Measurements from ENCODE around the gene ARSB.
"Not testable (repeated sequence)": the region's sequence is repeated elsewhere in the genome, so short reads cannot be mapped to it uniquely, and the experiment has no call there.

Gene ARSB

GRCh38 chr5:78744951-78745534 lies 240.1 kb downstream of the ARSB start:
- DNase-seq: no peak

GRCh38 chr5:78741019-78741418 lies 244.1 kb downstream of the ARSB start:
- DNase-seq: no peak

DNA sequence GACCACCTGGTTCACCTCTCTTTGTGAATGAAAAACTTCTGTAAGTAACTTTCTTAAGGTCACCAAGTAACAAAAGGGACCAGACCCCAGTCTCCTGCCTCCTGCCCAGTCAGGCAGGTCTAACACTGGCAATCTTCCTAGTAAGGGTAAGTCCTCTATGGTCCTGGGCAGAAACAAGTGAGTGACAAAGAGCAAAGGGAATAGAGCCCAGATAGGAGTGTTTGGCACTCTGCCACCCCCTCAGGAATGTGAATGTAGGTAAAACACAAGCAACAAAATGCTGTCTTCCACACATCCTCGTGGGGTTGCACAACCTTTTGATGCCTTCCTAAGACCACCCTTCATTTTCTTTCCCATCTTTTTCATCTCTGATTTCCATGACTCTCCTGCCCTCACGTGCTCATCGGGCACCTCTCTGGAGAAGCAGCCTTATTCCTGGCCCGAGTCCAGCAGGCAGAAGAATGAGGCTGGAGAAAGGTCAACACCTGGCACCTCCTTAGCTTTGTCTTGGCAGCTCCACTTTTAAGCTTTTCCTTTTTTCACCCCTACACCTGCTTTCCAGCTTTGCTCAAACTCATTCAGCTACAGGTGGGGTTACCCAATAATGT lies 246.3 kb downstream of the ARSB start:
- no peak for DNase-seq

DNA sequence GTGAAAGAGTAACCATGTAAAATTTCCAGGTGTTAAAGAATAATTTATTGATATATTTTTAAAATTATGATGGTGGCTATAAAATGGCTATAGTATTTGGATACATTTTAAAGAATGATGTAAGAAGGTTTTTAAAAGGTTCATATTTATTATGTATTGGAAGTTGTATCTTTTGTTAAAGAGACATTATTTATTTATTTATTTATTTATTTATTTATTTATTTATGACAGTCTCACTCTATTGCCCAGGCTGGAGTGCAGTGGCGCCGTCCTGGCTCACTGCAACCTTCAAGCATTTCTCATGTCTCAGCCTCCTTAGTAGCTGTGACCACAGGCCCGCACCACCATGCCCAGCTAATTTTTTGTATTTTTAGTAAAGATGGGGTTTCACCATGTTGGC lies 247.0 kb downstream of the ARSB start:
- no peak for DNase-seq

GRCh38 chr5:78735834-78736463 lies 249.2 kb downstream of the ARSB start:
- DNase-seq: no peak

DNA sequence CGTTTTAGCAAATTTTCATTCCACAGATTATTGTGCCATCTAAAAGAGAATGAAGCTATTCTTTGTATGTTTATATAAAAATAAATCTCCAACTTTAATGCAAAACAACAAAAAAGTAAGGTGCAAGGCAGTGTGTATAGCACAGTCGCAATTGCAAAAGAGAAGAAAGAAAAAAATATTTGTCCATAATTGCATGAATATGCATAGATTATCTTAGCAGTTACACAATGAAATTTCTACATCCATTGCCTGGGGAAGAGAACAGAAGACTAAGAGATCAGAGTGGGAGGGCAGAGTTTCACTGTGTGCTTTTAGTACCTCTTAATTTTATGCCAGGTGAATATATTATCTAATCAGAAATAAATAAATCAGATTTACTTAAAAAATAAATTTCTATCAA lies 250.2 kb downstream of the ARSB start:
- no peak for DNase-seq

DNA sequence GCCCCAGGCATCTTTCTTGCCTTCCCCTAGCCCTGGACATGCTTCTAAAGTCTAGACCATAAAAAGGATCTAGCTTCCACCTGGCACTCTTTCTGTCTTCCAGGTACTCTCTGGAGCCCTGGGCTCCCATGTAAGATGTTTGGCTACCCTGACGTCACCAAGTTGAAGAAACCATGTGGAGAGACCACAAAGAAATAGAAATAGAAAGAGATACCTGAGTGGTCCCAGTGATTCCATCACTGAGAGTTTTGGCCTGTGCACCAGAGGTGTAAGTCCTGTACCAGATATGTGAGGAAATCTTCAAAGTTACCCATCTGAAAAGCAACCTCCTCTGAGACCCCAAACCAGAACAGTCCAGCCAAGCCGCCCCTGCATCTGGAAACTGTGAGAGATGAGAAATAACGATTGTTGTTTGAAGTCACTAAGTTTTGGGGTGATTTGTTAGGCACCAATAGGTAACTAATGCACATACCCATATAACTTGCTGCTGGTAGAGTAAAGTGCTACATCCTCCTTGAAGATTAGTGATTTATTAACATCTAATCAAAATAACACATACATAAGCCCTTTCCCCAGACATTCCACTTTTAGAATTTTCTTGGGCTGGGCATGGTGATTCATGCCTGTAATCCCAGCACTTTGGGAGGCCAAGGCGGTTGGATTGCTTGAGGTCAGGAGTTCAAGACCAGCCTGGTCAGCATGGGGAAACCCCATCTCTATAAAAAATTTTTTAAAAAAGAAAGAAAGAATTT lies 250.8 kb downstream of the ARSB start:
- no peak for DNase-seq

GRCh38 chr5:78732721-78733120 lies 252.4 kb downstream of the ARSB start:
- not testable (repeated sequence) for DNase-seq

- DNase-seq: no peak
Measured at GRCh38 chr5:78731884-78732283, 253.2 kb downstream of the ARSB start.

GRCh38 chr5:78730300-78731094 lies 254.6 kb downstream of the ARSB start:
- DNase-seq: no peak

GRCh38 chr5:78727786-78728761 lies 257.0 kb downstream of the ARSB start:
- DNase-seq: peak; percentile 58
